Esophagus squamous epithelium (tissue), 5 donors: ENCODE data around the gene ZFP36L2. TPM values are rescaled to one million over a fixed set of nuclear protein-coding genes. Genes with fewer than 3 reads are reported as not detected.

Experiments used
- DNase-seq: peaks from one replicate; lab custom pipeline; 2025; lab: John Stamatoyannopoulos, UW
- H3K27ac ChIP-seq, 4 donors: fragments of 200-600 bp; sonication (generic); one replicate each; pipeline ENCODE4 v1.5.1; 2016 to 2019; ENCODE audit warnings: mild to moderate bottlenecking in 1 of 4
- H3K27me3 ChIP-seq, 4 donors: fragments of 200-600 bp; sonication (generic); 1 replicate in 3 of 4; 2 replicates in 1 of 4; pipeline versions ENCODE4 v1.5.1 to v1.6.0; 2017 to 2021; ENCODE audit warnings: antibody characterized with exemption in 1 of 4
- H3K36me3 ChIP-seq, 3 donors: fragments of 200-600 bp; sonication (generic); one replicate each; pipeline ENCODE4 v1.5.1; 2016 to 2019
- H3K4me1 ChIP-seq, 3 donors: fragments of 200-600 bp; sonication (generic); one replicate each; pipeline ENCODE4 v1.5.1; 2017 to 2019
- H3K4me3 ChIP-seq, 4 donors: fragments of 200-600 bp; sonication (generic); 1 replicate in 3 of 4; 2 replicates in 1 of 4; pipeline ENCODE4 v1.5.1; 2016 to 2019; ENCODE audit warnings: mild to moderate bottlenecking in 2 of 4, moderate library complexity in 1 of 4
- H3K9me3 ChIP-seq, 3 donors: fragments of 200-600 bp; sonication (generic); one replicate each; pipeline ENCODE4 v1.5.1; 2016 to 2019
- CTCF ChIP-seq, 6 experiments: fragments of 450-650 bp in 4 of 6; fragments of 200-600 bp in 2 of 6; sonication (generic) in 2 of 6; IDR thresholded peaks; one replicate each; pipeline ENCODE4 v1.5.1; 2016 to 2019; ENCODE audit warnings: antibody characterized with exemption in 6 of 6, mild to moderate bottlenecking in 4 of 6, moderate library complexity in 4 of 6
- POLR2A ChIP-seq, 4 donors: fragments of 450-650 bp; IDR thresholded peaks; one replicate each; pipeline ENCODE4 v1.6.1; 2017; ENCODE audit warnings: antibody characterized with exemption in 4 of 4, mild to moderate bottlenecking in 4 of 4, moderate library complexity in 3 of 4
- WGBS, 2 donors: methylation state at CpG; one replicate each; pipeline ENCODE4 v1.1.5; 2018; 5-methylcytosine and 5-hydroxymethylcytosine counted together
- intact Hi-C: fragments of 100-400 bp; cut with DNase I; formaldehyde crosslinking; loops from one replicate; pipeline ENCODE4 v1.15.0; 2022
- total RNA-seq, 4 donors: library from RNA; depleted of rRNA; stranded (reverse); fragments of >200 nt; gene quantifications; one replicate each; pipeline ENCODE4 v1.1.0, GENCODE V29; 2016
- donor health status: DM: yes; HTN: yes; CAD: no.

Gene ZFP36L2
- total RNA-seq, 4 donors from 2014 or later: 26.6 to 87.7 (median 41.8) TPM

- H3K36me3 ChIP-seq: peaks cover 0 to 36% (median 0%) of the 10 kb centered on the region in 3 donors
- peaks cover 15 to 60% (median 32%) of the 10 kb centered on the region in 3 donors for H3K4me1 ChIP-seq
- H3K27ac ChIP-seq: peak overlapping the region in 3 of 4 donors; percentile 70 to 92 (median 85)
- no peaks in the 10 kb centered on the region for H3K9me3 ChIP-seq
- intact Hi-C loops: no loop called here
- no peak for TF ChIP-seq POLR2A (IDR thresholded peaks at IDR 0.05)
- no peak for TF ChIP-seq CTCF (IDR thresholded peaks at IDR 0.05)
- no peak for DNase-seq
- no peak overlapping the region for H3K4me3 ChIP-seq
- 76 to 81% methylated on average over 4 of the region's 4 CpGs for WGBS, 2 donors
- no peaks in the 10 kb centered on the region for H3K27me3 ChIP-seq
These were observed 40.3 kb upstream of the ZFP36L2 start for GRCh38 chr2:43266711-43267111.

- Histone ChIP-seq H3K36me3 (peaks cover 0 to 29% (median 0%) of the 10 kb centered on the region in 3 donors), H3K4me3 (no peak overlapping the region), H3K27me3 (no peaks in the 10 kb centered on the region), H3K9me3 (no peaks in the 10 kb centered on the region), H3K27ac (peak overlapping the region; percentile 28 to 85 (median 66)), H3K4me1 (peaks cover 15 to 58% (median 32%) of the 10 kb centered on the region in 3 donors)
- no peak for DNase-seq
- 59 to 71% methylated on average over 9 of the region's 9 CpGs for WGBS, 2 donors
- intact Hi-C loops: no loop called here
- TF ChIP-seq POLR2A (IDR thresholded peaks at IDR 0.05): no peak
- no peak for TF ChIP-seq CTCF (IDR thresholded peaks at IDR 0.05)
These were observed 39.0 kb upstream of the ZFP36L2 start for GRCh38 chr2:43265421-43265820.

GRCh38 chr2:43265001-43265400 lies 38.6 kb upstream of the ZFP36L2 start:
- peaks cover 15 to 53% (median 29%) of the 10 kb centered on the region in 3 donors for H3K4me1 ChIP-seq
- H3K9me3 ChIP-seq: no peaks in the 10 kb centered on the region
- TF ChIP-seq POLR2A (IDR thresholded peaks at IDR 0.05): no peak
- TF ChIP-seq CTCF (IDR thresholded peaks at IDR 0.05): no peak
- peaks cover 0 to 29% (median 0%) of the 10 kb centered on the region in 3 donors for H3K36me3 ChIP-seq
- 40 to 54% methylated on average over 3 to 4 of the region's 5 CpGs for WGBS, 2 donors
- no peak overlapping the region for H3K4me3 ChIP-seq
- DNase-seq: no peak
- H3K27ac ChIP-seq: peak overlapping the region; percentile 28 to 85 (median 66)
- H3K27me3 ChIP-seq: no peaks in the 10 kb centered on the region
- intact Hi-C loops: no loop called here

DNA sequence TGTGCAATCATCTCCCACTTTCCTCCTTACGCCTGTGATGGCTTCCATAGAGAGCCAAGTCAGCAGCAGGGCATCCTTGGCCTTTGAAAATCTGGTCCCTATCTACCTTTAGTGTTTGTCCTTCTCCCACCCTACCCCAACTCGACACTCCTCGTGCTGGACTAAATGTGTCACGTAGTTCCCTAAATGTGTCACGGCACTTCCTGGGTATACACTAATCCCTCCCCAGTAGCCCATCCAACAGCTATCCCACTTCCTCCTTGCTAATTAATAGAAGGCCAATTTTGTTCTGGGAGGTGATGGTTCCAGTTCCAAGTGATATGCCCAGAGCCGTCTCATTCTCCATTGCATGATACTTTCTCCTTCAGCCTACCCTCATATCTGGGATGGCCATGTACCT lies 36.5 kb upstream of the ZFP36L2 start:
- TF ChIP-seq POLR2A (IDR thresholded peaks at IDR 0.05) (no peak), CTCF (IDR thresholded peaks at IDR 0.05) (no peak)

DNA sequence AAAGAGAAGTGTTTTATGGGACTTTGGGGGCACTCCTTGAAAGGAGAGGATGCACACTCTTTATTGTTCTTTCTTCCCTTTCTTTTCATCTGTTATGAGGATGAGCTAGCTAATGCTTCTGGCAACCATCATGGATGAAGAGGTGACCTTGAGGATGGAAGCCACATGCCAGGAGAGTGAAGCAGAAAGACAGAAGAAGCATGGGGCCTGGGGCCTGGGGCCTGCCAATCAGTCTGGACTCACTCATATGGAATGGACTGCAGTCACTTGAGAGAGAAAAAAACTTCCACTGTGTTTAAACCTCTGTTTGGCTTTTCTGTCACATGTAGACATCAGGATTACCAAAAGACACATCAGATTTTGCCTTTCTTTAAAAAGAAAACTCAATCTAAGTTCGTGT lies 35.8 kb upstream of the ZFP36L2 start:
- Histone ChIP-seq H3K4me1 (peaks cover 0 to 35% (median 9%) of the 10 kb centered on the region in 3 donors), H3K4me3 (no peak overlapping the region), H3K36me3 (peaks cover 0 to 23% (median 0%) of the 10 kb centered on the region in 3 donors), H3K27ac (no peak overlapping the region), H3K9me3 (no peaks in the 10 kb centered on the region), H3K27me3 (no peaks in the 10 kb centered on the region)
- WGBS, 2 donors: 75 to 82% methylated on average over 1 of the region's 1 CpG
- intact Hi-C loops: no loop called here
- no peak for DNase-seq
- TF ChIP-seq POLR2A (IDR thresholded peaks at IDR 0.05): no peak
- TF ChIP-seq CTCF (IDR thresholded peaks at IDR 0.05): no peak

More for the DNA sequence above, 36.5 kb upstream of the ZFP36L2 start:
- H3K4me1 ChIP-seq: peaks cover 0 to 42% (median 9%) of the 10 kb centered on the region in 3 donors
- no peaks in the 10 kb centered on the region for H3K27me3 ChIP-seq
- no peaks in the 10 kb centered on the region for H3K9me3 ChIP-seq
- WGBS, 2 donors: 85 to 91% methylated on average over 6 of the region's 6 CpGs
- H3K27ac ChIP-seq: no peak overlapping the region
- intact Hi-C loops: no loop called here
- H3K36me3 ChIP-seq: peaks cover 0 to 28% (median 0%) of the 10 kb centered on the region in 3 donors
- no peak overlapping the region for H3K4me3 ChIP-seq
- DNase-seq: no peak
